Heart left ventricle (tissue), 13 donors: ENCODE measurements around the gene TMEM132D.

Experiments used
- POLR2A ChIP-seq, 2 donors: fragments of 450-650 bp; IDR thresholded peaks; one replicate each; pipeline ENCODE4 v1.6.1; 2017; ENCODE audit warnings: antibody characterized with exemption in 2 of 2, mild to moderate bottlenecking in 2 of 2, moderate library complexity in 2 of 2
- TF ChIP-seq, protein P1 (sequence below), 12 donors: fragments of 200-600 bp; sonication (generic) in 4 of 12; IDR thresholded peaks; one replicate each; pipeline versions ENCODE4 v1.5.0 to v1.8.0; 2018 to 2022; ENCODE audit warnings: antibody characterized with exemption in 12 of 12, mild to moderate bottlenecking in 5 of 12
- donor health status: ischemic (EF 13 %, LVEDD 7.1; RV severe dilation, severe dysfunction).
- donor health status: DM: no; HTN: yes; CAD: no.
- donor health status: DM: no; HTN: no; CAD: no.
- donor health status: ischemic (EF 25% LVEDD 6.9; RV normal size, moderate dysfunction).
- donor health status: ischemic (EF 25% LVEDD 5.7; RV mildly dilated, moderate dysfunction).
- donor health status: ischemic (EF 35%, LVEDD 5.7; RV mildly dilated, moderate dysfunction).
- donor health status: nonischemic (EF 11% LVEDD 7.7; RV severe dilation, severe dysfunction).
- donor health status: DM: yes; HTN: yes; CAD: no.
- donor health status: PGD.
- donor health status: ischemic (EF 29% LVEDD 5.4; RV normal size, mild dysfunction).
- donor health status: nonischemic (EF 23%, LVEDD 6.1; RV moderate dilation, normal function).

DNA sequence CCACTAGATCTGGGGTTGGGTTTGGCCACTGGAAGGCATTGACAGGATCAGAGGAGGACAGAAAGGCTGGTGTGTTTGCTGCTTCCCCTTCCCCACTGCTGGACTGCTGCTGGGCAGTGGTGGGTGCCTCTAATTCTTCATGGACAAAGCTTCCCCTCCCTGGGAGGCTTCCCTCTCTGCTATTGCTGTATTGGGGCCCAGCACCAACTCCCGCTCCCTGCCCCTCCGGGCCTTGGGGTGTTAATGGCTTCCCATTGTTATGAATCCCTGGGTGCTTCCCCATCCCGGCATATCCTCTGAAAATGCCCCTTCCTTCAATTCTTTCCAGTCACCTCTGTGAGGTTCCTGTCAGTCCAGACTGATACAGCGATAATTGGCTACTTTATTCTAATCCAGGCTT, 740.4 kb downstream of the TMEM132D start:
- no peak for TF ChIP-seq POLR2A (IDR thresholded peaks at IDR 0.05)
- TF ChIP-seq, protein P1, sequence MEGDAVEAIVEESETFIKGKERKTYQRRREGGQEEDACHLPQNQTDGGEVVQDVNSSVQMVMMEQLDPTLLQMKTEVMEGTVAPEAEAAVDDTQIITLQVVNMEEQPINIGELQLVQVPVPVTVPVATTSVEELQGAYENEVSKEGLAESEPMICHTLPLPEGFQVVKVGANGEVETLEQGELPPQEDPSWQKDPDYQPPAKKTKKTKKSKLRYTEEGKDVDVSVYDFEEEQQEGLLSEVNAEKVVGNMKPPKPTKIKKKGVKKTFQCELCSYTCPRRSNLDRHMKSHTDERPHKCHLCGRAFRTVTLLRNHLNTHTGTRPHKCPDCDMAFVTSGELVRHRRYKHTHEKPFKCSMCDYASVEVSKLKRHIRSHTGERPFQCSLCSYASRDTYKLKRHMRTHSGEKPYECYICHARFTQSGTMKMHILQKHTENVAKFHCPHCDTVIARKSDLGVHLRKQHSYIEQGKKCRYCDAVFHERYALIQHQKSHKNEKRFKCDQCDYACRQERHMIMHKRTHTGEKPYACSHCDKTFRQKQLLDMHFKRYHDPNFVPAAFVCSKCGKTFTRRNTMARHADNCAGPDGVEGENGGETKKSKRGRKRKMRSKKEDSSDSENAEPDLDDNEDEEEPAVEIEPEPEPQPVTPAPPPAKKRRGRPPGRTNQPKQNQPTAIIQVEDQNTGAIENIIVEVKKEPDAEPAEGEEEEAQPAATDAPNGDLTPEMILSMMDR (IDR thresholded peaks at IDR 0.05) = no peak
